ENCODE data around the gene AKAP13. TPM values are rescaled to one million over a fixed set of nuclear protein-coding genes. Genes with fewer than 3 reads are reported as not detected.

The AKAP13 gene
- total RNA-seq, 1 experiment from 2014 or later = 36.0 TPM

DNA sequence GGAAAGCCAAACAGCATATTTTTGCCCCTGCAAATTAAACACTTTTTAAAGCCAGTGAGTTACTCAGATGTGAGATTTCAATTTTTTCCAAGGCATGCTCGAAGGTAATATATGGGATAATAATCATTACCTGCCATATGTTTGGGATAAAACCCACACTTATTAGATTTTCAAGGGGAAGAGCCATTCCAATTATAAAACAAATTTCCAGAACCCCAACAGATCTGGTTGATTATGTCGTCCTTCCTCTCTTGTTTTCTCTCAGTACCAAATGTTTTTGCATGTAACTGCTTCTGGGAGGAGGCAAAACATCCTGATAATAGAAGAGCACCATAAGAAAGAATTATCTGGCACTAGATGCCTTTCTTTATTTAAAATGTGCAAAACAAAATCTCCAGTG is 115.1 kb downstream of the AKAP13 start:
- no peak for DNase-seq (ENCODE audit: low read depth, low spot score)
- in situ Hi-C loops (cut with HindIII; ENCODE audit: low pct_unique_long_range_greater_than_20kb, low sequenced_read_pairs) = no loop called here

DNA sequence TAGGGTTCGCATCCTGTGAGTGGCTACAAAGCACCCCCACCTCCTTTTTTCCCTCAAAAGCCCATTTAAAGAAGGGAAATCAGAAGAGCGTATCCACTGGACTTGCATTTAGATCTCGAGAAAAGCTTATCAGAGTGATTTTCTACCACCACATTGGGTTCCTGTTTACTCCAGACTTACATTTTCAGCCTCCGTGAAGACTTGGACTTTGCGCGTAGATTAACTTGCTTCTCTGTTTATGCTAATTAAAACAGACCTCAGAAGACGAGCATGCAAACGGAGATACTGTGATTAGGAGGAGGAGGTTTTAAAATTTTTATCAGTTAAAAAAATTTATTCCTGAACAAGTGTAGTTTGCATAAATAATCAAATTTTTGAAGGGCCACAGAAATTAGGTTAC is 115.7 kb downstream of the AKAP13 start:
- in situ Hi-C loops (cut with HindIII; ENCODE audit: low pct_unique_long_range_greater_than_20kb, low sequenced_read_pairs) = no loop called here
- no peak for DNase-seq (ENCODE audit: low read depth, low spot score)

DNA sequence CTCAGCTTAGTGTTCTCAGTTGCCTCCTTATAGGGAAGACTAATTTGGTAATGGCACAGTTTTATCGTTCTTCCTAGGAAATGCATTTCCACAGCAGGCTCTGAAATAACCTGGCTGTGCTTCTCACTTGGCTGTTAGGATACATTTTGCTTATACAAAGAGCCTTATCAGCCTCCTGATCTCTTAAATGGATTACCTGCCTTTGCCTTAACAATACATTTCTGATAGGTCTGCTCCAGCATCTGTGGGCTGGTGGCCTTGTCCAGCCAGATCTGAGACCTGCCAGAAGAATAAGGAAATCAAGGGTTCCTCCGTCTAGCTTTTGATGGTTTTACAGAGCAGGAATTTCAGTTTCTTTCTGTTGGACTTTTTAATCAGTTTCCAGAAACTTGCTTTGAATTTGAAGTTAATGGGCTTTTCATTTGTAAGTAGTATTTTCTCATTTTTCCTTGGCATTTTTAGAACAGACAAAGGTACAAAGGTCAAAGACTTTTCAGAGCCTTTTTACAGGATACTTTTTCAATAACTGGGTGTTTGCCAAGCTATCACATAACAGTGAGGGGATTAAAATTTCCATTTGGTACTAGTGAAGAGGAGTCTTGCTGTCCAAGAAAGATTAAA is 116.3 kb downstream of the AKAP13 start:
- DNase-seq (ENCODE audit: low read depth, low spot score) = no peak
- in situ Hi-C loops (cut with HindIII; ENCODE audit: low pct_unique_long_range_greater_than_20kb, low sequenced_read_pairs) = no loop called here

DNA sequence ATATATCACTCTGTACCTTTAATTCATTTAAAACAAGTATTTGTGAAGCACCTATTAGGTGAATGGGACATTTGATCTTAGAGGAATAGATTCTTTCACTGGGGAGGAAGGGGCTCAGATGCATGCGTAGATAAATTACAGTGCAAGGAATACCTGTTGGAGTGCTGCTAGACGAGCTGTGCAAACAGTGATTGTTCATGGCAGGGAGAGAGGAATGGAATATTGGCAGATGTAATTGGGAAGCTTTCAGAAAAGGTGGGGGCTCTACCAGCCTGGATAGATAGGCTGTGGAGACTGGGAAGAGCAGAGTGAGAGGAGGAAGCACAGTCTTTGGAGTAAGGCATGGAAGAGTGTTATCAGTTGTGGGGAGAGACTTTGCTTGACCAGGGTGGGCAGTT is 116.8 kb downstream of the AKAP13 start:
- no peak for DNase-seq (ENCODE audit: low read depth, low spot score)
- in situ Hi-C loops (cut with HindIII; ENCODE audit: low pct_unique_long_range_greater_than_20kb, low sequenced_read_pairs) = no loop called here

DNA sequence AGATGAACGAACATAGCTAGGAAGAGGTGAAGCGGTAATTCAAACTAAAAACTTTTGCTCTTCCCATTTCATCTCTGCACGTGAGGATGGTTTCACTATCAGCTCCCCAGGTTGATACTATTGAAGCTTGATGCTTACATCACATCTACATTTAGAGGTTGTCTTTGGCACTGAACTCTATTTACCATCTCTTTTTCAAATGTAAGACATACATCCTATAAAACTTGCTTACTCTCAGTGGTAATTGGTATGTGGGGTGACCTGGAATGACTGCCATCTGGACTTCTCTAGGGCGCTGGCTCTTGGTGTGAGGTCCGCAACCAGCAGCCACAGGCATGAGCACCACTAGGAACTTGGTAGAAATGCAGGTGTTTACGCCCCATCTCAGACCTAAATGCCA is 118.1 kb downstream of the AKAP13 start:
- no peak for DNase-seq (ENCODE audit: low read depth, low spot score)
- in situ Hi-C loops (cut with HindIII; ENCODE audit: low pct_unique_long_range_greater_than_20kb, low sequenced_read_pairs) = no loop called here

- in situ Hi-C loops (cut with HindIII; ENCODE audit: low pct_unique_long_range_greater_than_20kb, low sequenced_read_pairs) = no loop called here
- no peak for DNase-seq (ENCODE audit: low read depth, low spot score)
These were observed 119.0 kb downstream of the AKAP13 start for GRCh38 chr15:85499371-85499887.

DNA sequence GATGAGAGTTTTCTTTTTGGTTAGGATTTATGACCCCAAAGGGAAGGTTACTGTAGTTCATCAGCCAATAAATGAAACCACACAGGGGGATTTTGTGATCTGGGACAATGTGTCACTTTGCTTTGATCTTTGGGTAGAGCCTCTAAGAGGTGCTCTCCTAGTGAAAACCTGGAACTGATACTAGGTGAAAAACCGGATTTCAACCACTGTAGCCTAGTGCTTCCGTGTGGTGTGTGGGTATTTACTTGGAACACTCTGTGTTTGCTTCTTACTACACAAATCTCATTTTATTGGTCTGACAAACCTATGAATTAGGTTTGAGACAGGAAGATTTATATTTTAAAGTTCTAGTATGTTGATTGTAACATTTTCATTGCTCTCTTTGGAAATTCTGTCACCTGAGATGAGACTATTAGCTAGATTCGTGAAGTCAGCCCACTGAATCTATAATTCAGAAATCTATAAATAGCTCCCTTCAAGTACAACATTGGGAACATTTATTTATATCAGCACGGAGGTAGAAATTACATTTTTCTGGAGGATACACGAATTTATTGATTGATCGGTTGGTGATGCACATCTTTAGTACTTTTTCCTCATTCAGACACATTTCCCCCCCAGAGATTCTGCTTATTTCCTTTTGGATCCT is 119.8 kb downstream of the AKAP13 start:
- DNase-seq (ENCODE audit: low read depth, low spot score) = no peak
- in situ Hi-C loops (cut with HindIII; ENCODE audit: low pct_unique_long_range_greater_than_20kb, low sequenced_read_pairs) = no loop called here

GRCh38 chr15:85500729-85501128 is 120.3 kb downstream of the AKAP13 start:
- no peak for DNase-seq (ENCODE audit: low read depth, low spot score)
- in situ Hi-C loops (cut with HindIII; ENCODE audit: low pct_unique_long_range_greater_than_20kb, low sequenced_read_pairs) = no loop called here

GRCh38 chr15:85501574-85501973 is 121.2 kb downstream of the AKAP13 start:
- no peak for DNase-seq (ENCODE audit: low read depth, low spot score)
- in situ Hi-C loops (cut with HindIII; ENCODE audit: low pct_unique_long_range_greater_than_20kb, low sequenced_read_pairs) = no loop called here

- no peak for DNase-seq (ENCODE audit: low read depth, low spot score)
- in situ Hi-C loops (cut with HindIII; ENCODE audit: low pct_unique_long_range_greater_than_20kb, low sequenced_read_pairs) = no loop called here
These were observed 122.9 kb downstream of the AKAP13 start for GRCh38 chr15:85503151-85503799.

GRCh38 chr15:85504749-85505676 is 124.6 kb downstream of the AKAP13 start:
- in situ Hi-C loops (cut with HindIII; ENCODE audit: low pct_unique_long_range_greater_than_20kb, low sequenced_read_pairs) = no loop called here

DNA sequence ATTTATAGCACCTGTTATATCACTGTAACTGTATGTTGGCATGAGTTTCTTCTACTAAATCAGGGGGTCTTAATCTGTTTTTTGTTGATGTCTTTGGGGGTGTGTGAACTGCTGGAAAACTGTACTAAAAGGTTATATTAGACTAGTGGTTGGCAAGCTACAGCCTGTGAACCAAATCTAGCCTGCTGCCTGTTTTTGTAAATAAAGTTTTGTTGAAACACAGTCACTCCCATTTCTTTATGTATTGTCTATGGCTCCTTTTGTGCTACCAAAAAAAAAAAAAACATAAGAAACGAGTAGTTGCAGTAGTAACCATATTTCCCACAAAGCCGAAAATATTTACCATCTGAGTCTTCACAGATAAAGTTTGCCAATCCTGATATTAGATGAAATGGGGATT is 126.7 kb downstream of the AKAP13 start:
- DNase-seq (ENCODE audit: low read depth, low spot score) = no peak
- in situ Hi-C loops (cut with HindIII; ENCODE audit: low pct_unique_long_range_greater_than_20kb, low sequenced_read_pairs) = no loop called here

More at GRCh38 chr15:85504749-85505676, 124.6 kb downstream of the AKAP13 start:
- peak; percentile 77 for DNase-seq (ENCODE audit: low read depth, low spot score)

- in situ Hi-C loops (cut with HindIII; ENCODE audit: low pct_unique_long_range_greater_than_20kb, low sequenced_read_pairs) = no loop called here
- DNase-seq (ENCODE audit: low read depth, low spot score) = no peak
These were observed 129.6 kb downstream of the AKAP13 start for GRCh38 chr15:85509973-85510372.

GRCh38 chr15:85514413-85514812 is 134.0 kb downstream of the AKAP13 start:
- no peak for DNase-seq (ENCODE audit: low read depth, low spot score)
- in situ Hi-C loops (cut with HindIII; ENCODE audit: low pct_unique_long_range_greater_than_20kb, low sequenced_read_pairs) = no loop called here

DNA sequence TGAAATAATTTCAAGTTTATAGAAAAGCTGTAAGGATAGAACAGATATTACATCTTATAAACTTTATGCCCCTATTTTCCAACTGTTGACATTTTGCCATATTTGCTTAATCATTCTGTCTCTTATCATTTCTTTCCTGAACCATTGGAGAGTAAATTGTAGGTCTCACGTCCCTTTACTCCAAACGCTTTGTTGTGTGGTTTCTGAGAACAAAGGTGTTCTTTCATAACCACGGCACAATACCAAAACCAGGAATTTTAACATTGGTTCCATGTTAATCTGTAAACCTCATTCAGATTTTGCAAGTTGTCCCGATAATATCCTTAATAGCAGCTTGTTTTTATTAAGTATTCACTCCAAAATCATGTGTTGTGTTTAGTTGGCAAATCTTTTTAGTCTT is 134.8 kb downstream of the AKAP13 start:
- peak; percentile 51 for DNase-seq (ENCODE audit: low read depth, low spot score)
- in situ Hi-C loops (cut with HindIII; ENCODE audit: low pct_unique_long_range_greater_than_20kb, low sequenced_read_pairs) = no loop called here

DNA sequence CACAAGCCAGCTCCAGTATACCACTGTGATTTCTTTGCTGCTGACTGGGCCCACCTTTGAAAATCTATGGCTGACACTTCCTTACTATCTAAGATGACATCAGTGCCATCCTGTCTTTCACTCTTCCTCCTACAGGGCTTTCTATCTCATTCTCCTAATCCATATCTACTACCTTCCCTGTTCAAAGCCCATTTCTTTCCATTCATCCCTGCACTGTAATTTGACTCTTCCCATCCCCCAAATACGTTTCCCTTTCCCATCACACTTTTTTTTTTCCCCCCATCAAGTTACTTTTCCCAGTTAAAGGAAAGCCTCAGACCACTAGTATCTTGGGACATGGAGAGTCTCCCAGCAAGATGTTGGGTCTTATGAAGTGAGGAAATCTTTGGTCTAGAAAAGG is 136.7 kb downstream of the AKAP13 start:
- in situ Hi-C loops (cut with HindIII; ENCODE audit: low pct_unique_long_range_greater_than_20kb, low sequenced_read_pairs) = no loop called here
- DNase-seq (ENCODE audit: low read depth, low spot score) = no peak

DNA sequence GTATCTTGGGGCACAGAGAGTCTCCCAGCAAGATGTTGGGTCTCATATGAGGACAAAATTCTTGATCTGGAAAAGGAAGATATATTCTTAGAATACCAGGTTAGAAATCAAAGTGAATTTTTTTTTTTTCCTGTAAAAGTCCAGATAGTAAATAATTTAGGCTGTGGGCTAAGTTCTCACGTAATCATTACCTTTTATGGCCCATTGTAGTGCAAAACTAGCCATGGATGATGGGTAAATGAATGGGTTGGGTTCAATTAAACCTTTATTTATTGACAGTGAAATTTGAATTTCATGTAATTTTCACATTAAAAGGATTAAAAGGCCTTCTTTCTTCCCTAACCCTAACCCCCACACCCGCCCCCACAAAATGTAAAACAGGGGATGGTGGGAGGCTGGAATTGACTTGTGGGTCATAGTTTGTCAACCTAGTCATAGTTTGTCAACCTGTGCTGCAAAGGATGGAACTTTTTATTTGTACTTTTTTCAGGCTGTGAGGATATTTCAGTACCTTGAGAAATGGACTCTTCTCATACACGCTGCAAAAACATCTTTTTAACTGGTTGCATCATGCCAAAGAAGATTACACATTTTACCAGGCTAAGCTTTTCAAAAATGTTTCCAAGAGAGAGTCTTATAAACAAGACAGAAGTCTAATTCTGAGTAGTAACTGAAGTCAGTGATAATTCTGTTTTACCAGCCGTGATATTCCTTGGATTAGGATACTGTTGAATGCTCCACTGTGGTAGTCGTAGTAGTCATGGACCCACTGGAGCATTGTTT is 138.8 kb downstream of the AKAP13 start:
- no peak for DNase-seq (ENCODE audit: low read depth, low spot score)
- in situ Hi-C loops (cut with HindIII; ENCODE audit: low pct_unique_long_range_greater_than_20kb, low sequenced_read_pairs) = no loop called here
